WI38 (cell line): Measurements from ENCODE around the gene IGSF21.

Experiments
- H3K4me3 ChIP-seq: 2 replicates; pipeline ENCODE4 v1.5.1; 2011; ENCODE audit warnings: low read depth, mild to moderate bottlenecking, control low read depth, low read length
- TF ChIP-seq, protein P1 (sequence below): IDR thresholded peaks from 2 replicates; pipeline ENCODE4 v1.5.1; 2012; ENCODE audit warnings: low read depth, mild to moderate bottlenecking, control low read depth, low read length

Gene IGSF21

DNA sequence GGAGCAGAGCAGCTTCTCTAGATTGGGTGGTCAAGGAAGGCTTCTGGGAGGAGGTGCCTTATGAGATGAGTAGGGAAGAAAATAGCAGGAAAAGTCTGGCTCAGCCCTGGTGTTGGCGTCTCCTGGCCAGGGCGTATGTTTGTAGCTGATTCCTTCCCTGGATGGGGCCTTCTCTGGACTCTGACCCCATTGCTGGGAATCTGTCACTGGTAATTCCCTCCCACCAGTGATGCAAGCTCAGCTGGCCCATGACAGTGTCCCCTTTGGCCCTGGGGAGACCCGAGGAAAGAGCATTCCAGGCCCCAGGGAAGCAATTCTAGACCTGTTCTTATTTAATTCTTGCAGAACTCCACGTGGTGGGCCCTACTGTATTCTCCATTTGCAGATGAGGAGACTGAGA lies 20.7 kb downstream of the IGSF21 start:
- H3K4me3 ChIP-seq = no peak overlapping the region
- TF ChIP-seq, protein P1, sequence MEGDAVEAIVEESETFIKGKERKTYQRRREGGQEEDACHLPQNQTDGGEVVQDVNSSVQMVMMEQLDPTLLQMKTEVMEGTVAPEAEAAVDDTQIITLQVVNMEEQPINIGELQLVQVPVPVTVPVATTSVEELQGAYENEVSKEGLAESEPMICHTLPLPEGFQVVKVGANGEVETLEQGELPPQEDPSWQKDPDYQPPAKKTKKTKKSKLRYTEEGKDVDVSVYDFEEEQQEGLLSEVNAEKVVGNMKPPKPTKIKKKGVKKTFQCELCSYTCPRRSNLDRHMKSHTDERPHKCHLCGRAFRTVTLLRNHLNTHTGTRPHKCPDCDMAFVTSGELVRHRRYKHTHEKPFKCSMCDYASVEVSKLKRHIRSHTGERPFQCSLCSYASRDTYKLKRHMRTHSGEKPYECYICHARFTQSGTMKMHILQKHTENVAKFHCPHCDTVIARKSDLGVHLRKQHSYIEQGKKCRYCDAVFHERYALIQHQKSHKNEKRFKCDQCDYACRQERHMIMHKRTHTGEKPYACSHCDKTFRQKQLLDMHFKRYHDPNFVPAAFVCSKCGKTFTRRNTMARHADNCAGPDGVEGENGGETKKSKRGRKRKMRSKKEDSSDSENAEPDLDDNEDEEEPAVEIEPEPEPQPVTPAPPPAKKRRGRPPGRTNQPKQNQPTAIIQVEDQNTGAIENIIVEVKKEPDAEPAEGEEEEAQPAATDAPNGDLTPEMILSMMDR = no peak

DNA sequence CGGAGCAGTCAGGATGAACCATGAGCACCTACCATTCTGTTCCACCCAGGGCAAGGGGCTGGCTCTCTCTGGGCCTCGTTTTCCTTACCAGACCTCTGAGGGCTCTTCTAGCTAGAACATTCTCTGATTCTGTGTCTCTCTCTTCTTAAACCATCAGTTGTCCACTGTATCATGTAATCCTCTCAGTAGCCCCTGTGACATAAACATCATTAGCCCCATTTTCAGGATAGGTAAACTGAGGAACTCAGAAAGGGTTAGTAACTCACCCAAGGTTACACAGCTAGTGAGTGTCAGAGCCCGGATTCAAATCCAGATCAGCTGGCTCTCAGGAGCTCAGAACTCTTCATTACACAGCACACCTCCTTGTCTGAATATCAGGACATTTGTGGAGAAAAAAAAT lies 22.8 kb downstream of the IGSF21 start:
- no peak overlapping the region for H3K4me3 ChIP-seq
- TF ChIP-seq, protein P1 = no peak

DNA sequence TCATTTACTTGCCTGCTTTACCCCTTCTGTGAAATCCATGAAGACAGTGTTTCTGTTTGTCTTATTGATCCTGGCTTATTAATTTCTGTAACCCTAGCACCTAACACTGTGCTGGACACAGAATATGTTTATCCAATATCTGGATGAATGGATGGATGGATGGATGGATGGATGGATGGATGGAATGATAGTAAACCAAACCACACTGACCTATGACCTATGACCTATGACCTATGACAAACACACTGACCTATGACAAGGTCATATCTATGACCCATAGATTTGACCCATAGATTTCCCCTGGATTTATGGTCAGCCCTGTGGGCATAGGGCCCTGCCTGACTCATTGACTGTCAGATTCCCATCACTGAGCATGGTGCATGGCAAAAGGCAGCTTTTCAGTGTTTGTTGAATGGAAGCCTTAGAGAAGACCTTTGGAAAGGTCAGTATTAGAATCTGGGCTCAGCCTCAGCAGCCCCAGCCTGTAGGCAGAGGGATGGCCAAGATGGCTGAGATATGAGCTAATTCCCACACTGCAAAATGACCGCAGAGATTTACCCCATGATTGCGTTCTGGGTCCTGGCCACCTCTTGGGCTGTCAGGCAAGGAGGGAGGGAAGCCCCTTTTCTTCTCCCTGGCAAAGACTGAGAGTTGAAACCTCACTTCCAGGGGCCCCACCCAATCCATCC lies 24.6 kb downstream of the IGSF21 start:
- TF ChIP-seq, protein P1 = no peak
- H3K4me3 ChIP-seq = no peak overlapping the region

DNA sequence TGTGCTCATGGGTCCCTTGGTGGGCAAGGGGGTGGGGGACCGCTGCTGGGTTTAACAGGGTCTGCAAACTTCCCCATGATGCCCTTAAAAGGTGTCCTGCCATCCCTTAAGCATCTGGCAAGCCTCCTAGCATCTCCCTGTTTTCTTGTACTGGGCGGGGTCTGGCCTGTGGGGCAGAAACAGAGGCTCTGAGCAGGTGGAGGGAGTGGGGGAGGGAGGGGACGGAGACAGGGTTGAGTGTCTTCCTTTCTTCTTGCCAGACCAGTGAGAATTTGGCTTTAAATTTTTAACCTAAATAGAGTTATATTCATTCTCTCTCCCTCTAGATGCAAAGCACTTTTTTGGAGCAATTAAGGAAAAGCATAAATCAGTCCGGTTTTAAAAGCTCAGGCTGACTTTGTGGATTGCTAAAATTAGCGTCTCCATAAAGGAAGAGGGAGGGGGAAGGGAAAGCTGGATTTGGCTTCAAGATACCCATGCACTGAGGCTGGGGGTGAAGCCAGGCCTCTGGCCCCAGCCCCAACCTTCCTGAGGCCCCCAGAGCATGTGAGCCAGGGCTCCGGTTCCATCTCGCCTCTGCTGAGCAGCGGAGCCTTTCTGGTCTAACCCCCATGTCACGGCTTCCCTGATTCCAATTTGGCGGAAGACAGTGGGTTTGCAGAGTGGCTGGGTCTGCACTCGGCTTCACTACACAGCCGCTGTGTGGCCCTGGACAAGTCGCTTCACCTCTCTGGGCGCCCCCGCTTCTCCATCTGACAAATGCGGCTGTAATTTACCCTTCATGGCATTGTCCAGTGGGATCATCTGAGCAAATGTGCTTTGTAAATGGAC lies 25.3 kb downstream of the IGSF21 start:
- H3K4me3 ChIP-seq = no peak overlapping the region
- TF ChIP-seq, protein P1 = no peak

DNA sequence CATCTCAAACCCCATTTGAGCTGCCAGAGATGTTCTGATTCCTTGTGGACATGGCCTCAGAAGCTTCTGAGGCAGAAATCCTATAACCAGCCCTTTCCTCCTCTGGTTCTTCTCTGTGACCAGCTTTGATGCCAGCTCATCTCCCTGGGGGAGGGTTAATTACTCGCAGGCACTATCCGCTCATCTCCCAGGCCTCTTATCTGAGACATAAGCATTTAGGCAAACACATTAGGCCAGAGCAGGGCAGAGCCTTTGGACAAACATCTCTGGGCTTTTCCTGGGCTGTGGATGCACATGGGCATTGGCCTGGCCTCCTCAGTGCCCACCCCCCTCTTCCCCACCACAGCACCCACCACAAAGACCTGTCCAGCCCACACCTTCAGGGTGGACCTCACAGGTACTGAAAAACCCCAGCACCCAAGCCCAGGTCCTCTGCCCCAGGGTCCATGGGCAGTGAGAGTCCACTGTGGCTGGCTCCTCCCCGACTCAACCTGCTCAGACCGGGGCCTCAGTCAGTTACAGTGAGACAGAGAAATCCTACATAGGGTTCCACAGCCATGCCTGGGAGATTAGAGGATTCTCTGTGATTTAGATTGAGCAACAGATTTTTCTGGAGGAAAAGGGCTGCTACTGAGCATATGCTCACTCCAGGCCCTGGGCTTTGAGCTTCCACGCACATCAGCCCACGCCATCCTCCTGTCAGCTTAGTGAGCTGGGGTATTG lies 26.9 kb downstream of the IGSF21 start:
- TF ChIP-seq, protein P1 = no peak
- no peak overlapping the region for H3K4me3 ChIP-seq

DNA sequence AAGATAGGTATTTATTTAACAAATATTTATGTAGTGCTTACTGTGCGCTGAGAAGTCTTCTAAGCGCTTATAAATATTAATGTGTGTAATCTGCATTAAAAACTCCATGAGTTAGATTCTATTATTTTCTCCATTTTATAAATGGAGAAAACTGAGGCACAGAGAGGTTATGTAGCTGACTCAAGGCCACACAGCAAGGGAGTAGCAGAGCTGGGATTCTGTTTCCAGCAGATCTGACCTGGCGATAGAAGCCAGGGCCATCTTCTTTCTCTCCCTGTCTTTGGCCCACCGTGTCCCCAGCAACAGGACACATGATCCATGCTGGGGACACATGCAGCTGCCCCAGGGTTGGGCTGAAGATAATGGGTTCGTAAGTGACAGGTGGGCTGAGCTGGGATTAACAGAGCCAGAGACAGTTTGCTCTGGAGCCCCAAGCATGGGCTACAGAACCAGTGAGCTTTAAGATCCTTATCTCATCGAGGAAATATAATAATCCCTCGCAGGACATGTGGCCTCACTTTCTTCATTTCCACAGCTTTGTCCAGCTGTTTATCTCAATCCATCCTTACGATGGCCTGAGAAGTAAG lies 30.3 kb downstream of the IGSF21 start:
- H3K4me3 ChIP-seq = no peak overlapping the region
- TF ChIP-seq, protein P1 = no peak
